HUDEP-2 (cell line): ENCODE measurements around the gene BAHCC1.

Experiments used
- DNase-seq, 76 experiments: peaks; one replicate each; lab custom pipeline; 2025; ENCODE audit not compliant: unreplicated experiment in 76 of 76; lab: John Stamatoyannopoulos, UW

Gene BAHCC1

DNA sequence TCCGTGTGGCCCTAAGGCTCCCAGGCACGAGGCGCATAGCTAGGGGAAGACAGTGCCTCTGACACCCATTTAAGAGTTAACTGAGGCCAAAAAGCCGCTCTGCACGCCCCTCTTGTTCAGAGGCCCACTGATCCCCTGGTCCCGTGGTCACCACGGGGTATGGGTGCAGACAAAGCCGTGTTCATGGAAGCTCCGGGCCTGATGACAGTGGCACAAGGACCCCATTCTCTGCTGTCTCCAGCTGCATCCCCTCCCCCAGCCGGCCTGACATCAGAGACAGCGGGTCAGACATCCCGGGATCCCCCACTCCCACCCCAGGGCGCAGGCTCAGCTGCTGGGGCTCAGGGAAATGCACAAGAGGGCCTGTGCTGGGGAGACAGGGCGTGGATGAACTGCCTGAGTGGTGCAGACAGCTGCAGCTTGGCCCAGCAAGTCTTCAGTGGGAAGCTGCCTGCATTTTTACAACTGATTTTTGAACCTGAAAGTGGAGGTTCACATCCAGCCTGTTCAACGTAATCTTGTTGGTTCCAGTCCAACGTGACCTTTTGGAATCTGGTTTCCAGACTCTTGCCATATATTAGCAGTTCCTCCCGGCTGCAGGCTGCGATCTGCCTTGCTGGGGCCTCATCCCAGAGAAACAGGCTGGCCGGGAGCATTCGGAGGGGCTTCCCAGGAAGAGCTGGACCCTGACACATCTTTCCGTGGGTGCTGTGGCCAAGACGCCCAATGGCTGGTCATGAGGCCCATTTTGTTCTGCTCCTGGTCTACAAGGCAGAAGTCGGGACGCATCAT, 9.7 kb upstream of the BAHCC1 start:
- no peak for DNase-seq

GRCh38 chr17:81386141-81386645, 9.1 kb upstream of the BAHCC1 start:
- DNase-seq: no peak

DNA sequence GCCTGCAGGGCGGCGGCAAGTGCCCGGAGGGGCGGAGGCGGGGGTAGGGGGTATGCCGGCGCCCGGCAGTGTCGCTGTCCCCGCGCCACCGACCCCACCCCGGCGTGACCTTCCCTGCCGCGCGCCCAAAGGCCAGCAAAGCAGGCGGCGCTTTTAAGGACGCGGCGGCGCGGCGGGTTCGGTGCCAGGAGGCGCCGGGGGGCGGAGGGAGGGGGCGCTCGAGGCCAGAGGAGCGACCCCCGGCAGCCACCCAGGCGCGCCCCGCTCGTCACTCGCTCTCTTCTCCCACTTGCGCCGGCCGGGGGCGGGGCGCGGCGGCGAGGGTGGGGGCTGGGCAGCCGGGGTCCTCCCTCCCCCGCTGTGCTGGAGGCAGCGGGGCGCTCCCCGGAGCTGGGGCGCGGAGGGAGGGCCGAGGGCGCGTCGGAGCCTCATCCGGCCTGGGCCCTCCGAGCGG, 8.6 kb upstream of the BAHCC1 start:
- no peak for DNase-seq

DNA sequence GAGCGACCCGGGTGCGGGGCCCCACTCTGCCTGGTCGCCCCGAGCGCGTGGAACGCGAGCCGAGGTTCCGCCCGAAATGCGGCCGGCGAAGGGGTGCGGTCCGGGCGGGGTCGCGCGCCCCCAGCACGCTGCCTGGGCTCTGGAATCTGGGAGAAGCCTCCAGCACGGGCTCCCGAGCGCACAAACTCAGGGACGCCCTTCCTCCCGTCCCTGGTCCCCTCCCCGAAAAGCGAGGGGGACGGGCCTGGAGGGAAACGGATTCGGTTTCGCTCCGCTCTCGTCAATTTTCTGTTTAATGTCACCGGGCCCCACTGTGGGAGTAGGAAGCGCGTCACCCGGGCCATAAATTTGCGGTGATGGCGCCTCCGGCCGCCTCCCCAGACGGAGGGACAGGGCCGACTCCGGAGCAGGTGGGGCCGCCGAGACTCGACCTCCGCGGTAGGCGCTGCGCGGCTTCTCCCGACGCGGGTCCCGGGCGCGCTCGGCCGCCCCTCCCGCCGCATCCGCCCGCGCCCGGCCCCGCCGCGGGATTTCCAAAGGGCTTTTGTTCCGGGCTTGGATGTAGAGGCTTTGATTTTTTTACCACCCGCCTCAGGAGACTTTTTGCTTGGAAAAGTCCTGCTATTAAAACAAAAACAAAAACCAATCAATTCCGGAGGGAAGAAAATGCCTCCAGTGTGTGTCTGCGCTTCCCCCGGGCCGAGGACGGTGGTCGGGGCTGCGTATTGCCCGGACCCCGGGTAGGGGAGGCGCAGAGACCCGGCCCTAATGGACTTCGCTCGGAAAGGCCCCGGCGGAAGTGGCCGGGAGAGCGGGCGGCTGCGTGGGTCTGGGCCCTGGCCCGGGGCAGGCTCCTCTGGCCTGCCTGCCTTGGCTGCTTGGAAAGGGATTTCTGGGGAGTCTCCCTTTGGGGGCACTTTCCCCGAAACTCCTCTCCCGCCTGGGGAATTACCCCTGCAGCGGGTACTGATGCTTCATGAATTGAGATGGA, 7.9 kb upstream of the BAHCC1 start:
- DNase-seq: no peak

DNA sequence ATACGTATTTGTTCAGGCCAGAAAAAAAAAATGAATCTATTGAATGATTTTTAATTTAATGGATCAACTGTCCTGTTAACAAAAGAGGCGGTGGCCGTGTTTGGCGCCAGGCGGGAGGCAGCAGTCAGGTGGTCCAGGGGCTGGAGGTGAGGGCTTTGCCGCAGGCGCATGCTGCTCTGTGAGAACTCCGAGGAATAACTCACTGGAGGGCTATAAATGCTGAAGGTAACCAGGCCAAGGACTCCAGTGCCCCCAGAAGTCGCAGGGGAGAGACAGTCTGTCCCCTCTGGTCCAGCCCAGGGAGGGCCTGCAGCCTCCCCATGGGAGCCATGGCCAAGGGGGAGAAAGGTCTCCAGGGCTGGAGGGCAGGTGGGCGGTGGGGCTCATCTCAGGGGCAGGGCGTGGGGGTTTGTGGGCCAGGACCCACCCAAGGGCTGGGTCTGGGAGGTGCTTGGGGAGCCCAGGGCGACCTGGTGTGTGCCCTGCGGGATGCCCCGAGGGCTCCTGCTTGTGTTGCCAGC, 7.1 kb upstream of the BAHCC1 start:
- DNase-seq: no peak

- DNase-seq: no peak
Measured at GRCh38 chr17:81388612-81389367, 6.5 kb upstream of the BAHCC1 start.

- DNase-seq: no peak
Measured at GRCh38 chr17:81389585-81389984, 5.7 kb upstream of the BAHCC1 start.

DNA sequence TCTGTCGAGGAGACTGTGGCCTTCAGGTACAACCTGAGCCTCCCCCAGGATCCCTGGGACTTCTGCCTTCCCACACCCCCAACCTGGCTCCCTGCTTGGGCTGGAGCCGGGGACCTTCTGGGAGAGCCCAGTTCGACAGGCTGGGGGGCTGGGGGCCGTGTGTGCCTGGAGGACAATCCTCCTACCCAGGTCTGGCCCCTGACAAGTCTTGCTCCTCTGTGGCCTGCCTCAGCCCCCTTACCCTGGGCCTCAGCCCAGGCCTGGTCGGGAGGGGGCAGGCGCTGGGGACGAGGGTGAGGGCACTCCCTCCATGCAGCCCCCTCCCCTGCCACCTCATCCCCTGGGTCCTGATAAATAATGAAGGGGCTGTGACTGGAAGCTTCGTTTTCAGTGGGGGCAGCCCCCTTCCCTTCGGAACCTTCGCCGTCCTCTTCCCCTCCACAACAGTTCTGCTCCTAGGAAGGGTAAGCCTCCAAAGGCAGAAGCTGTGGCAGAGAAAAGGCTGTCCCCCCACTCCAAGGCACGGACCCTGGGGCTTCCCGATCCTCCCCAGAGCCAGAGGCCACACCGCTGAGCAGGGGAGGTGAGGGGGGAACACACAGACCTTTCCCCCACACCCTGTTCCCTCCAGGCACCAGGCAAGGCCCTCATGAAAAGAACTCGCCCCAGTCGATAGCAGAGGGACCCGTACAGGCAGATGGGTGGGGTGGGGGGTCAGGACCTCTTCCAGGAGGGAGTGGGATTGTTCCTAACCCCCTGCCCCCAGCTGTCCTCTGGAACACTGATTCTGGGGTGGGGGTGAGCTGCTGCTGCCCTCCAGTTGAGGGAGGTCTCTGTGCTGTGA, 5.0 kb upstream of the BAHCC1 start:
- DNase-seq: no peak

GRCh38 chr17:81390873-81391255, 4.4 kb upstream of the BAHCC1 start:
- no peak for DNase-seq

DNA sequence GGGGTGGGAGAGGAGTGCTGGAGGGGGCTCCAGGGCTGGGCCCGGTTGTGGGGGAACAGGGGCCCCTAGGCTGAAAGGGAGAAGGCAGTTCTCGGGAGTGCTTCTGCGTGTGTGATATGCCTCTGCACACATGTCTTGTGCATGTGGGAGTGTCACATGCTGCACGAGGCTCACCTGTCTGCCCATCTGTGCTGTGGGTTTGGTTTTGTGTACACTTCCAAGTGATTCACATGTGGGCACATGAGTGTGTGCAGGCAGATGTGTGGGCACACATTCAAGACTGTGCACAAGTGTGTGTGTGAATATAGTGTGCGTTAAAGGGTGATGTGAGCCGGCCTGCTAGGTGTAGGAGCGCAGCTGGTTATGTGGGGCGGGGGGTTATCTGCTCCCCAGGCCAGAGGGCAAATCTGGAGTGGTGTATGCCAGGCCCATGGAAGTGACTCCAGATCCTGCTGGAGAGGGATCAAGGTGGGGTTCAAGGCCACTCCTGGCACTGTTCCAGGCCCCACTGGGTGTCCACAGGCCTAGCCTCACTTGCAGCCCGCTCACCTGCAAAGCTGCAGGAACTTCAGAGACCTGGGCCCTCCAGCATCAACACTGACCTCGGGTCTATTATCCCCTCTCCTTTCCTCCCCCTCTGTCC, 3.8 kb upstream of the BAHCC1 start:
- no peak for DNase-seq

DNA sequence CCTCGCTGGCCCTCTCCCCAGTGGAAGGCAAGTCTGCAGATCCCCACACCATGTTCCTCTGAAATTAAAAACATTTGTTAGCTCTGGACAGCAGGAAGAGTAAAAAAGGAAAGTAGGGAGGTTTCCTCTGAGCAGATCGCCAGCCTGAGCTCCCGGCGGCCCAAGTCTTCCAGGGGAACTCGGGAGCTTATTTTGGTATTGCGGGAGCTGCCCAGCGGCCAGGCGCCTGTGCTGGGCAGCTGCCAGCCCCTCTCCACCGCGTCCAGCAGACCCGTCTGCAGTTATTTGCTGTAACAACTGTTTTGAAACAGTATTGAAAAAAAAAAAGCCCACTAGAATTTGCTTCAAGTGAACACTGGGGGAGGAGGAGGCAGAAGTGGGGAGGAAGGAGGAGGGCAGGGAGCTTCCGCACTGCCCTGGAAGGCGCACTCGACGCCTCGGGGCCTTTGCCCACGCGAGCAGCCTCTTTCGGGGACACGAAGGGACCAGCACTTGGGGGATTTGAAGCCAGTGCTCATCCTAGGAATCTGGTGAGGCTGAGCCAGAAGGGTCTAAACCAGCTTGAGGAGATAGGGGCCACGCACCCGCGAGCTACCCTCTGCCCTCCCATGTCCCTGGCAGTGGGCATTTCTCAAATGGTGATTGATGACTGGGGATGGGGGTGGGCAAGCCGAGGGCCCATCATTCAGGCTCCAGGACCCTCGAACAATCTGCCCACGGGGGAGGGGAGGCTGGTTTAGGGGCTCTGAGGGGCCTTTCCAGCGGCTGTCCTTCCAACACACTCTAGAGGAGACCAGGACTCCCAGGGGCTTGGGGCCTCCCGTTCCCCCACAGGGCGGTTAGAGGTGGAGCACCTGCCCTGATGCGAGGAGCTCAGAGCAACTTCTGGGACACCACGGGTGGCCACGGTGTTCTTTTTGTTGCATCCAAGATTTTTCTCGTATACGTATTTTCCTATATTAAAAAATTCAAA, 3.0 kb upstream of the BAHCC1 start:
- DNase-seq: no peak

GRCh38 chr17:81392909-81393654, 2.2 kb upstream of the BAHCC1 start:
- no peak for DNase-seq

DNA sequence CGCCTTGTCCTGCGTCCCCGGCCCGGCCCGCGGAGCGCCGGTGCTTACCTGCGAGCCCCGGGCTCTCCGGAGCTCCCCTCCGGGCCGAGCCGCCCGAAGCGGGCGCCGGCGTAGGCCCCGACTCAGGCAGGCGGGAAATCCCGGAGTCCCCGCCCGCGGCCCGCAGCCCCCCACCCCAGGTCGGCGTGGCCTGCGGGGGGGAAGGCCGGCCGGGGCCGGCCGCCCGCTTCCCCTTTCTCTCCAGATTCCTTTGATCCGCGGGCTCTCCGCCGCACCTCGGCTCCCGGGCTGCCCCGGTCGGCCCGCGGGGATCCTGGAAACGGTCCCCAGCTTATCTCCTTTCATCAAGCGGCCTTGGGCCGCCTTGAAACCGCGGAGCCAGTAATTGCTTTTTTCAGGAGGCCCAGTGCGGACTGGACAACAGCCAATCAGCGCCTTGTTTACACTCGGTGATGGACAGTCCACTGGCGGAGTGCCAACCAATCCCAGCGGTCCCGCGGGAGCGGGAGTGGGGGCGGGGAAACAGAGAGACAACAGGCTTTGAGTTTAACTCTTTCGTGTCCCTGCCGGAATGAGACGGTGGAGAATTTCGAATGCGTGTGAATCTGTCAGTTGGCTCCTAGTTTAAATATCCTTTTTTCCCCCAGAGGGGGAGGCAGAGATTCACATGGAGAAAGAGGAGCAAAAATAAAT, 1.4 kb upstream of the BAHCC1 start:
- peak; percentile 53 to 100 (median 99) for DNase-seq

- no peak for DNase-seq
Measured at GRCh38 chr17:81394377-81394920, 808 bp upstream of the BAHCC1 start.

- DNase-seq: no peak
Measured at GRCh38 chr17:81395600-81396277, 482 bp downstream of the BAHCC1 start.

DNA sequence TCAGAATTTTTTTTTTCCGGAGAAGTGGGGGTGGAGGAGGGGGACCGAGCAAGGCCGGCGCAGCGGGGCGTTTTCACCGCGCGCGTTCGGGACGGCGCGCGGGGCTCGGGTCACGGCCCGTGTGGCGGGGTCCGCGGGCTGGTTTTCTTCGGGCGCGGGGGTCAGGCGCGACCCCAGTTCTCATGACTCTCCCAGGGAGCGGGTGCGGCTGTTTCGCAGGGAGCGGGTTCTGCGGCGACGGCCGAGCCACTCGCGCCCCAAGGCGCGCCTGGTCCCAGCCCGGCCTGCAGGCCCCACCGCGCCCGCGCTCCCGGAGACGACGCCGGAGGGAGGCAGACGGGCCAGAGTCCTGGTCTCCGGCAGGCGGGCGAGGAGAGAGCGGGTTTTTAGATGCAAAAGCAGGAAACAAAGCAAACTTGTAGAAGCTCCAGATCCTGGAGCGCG, 1.0 kb downstream of the BAHCC1 start:
- DNase-seq: peak in 1 of 76 experiments; percentile 31
